ENCODE data around the gene BTBD9. TPM values are rescaled to one million over a fixed set of nuclear protein-coding genes. Genes with fewer than 3 reads are reported as not detected.

Gene BTBD9
- total and polyA plus RNA-seq, 7 experiments from 2014 or later = 12.7 to 58.8 (median 37.8) TPM

GRCh38 chr6:38161754-38162492, 477.8 kb downstream of the BTBD9 start:
- H3K36me3 Mint-ChIP-seq = peaks cover 0 to 30% (median 19%) of the 10 kb centered on the region in 5 donors
- ChIA-PET CTCF (no interaction called here), POLR2A (no interaction called here)
- DNase-seq (no peak), ATAC-seq (no peak)
- no peak overlapping the region for H3K27ac ChIP-seq (ENCODE audit: low read depth, low read length)
- peaks cover 0 to 9% (median 2%) of the 10 kb centered on the region in 11 donors for H3K9me3 Mint-ChIP-seq
- peaks cover 0 to 8% (median 0%) of the 10 kb centered on the region in 7 donors for H3K4me1 Mint-ChIP-seq
- H3K36me3 ChIP-seq (ENCODE audit: control insufficient read depth in 2 of 3, insufficient read depth in 3 of 3, low read length in 3 of 3) = no peaks in the 10 kb centered on the region
- H3K27me3 Mint-ChIP-seq = no peaks in the 10 kb centered on the region
- no peaks in the 10 kb centered on the region for H3K27me3 ChIP-seq (ENCODE audit: control insufficient read depth in 2 of 2, insufficient read depth in 2 of 2, low read length in 2 of 2)
- H3K4me3 Mint-ChIP-seq = peak overlapping the region in 1 of 10 donors; percentile 39
- peak overlapping the region in 3 of 9 donors; percentile 19 to 51 (median 31) for H3K27ac Mint-ChIP-seq
- H3K9me3 ChIP-seq (ENCODE audit: control insufficient read depth in 2 of 3, low read length in 3 of 3) = no peaks in the 10 kb centered on the region
- H3K4me1 ChIP-seq (ENCODE audit: control insufficient read depth in 2 of 2, insufficient read depth in 2 of 2, low read length in 2 of 2) = no peaks in the 10 kb centered on the region
- intact Hi-C loops (cut with micrococcal nuclease) = no loop called here
- no peak overlapping the region for H3K4me3 ChIP-seq (ENCODE audit: low read length)

- intact Hi-C loops (cut with micrococcal nuclease) = no loop called here
- Histone ChIP-seq H3K27ac (ENCODE audit: low read depth, low read length) (no peak overlapping the region), H3K36me3 (ENCODE audit: control insufficient read depth in 2 of 3, insufficient read depth in 3 of 3, low read length in 3 of 3) (no peaks in the 10 kb centered on the region), H3K4me1 (ENCODE audit: control insufficient read depth in 2 of 2, insufficient read depth in 2 of 2, low read length in 2 of 2) (no peaks in the 10 kb centered on the region), H3K27me3 (ENCODE audit: control insufficient read depth in 2 of 2, insufficient read depth in 2 of 2, low read length in 2 of 2) (no peaks in the 10 kb centered on the region), H3K9me3 (ENCODE audit: control insufficient read depth in 2 of 3, low read length in 3 of 3) (no peaks in the 10 kb centered on the region), H3K4me3 (ENCODE audit: low read length) (no peak overlapping the region)
- POLR2A ChIA-PET = no interaction called here
- Mint-ChIP-seq H3K36me3 (peaks cover 0 to 30% (median 19%) of the 10 kb centered on the region in 5 donors), H3K9me3 (peaks cover 0 to 9% (median 2%) of the 10 kb centered on the region in 11 donors), H3K4me1 (peaks cover 0 to 8% (median 0%) of the 10 kb centered on the region in 7 donors), H3K27me3 (no peaks in the 10 kb centered on the region), H3K27ac (peak overlapping the region in 1 of 9 donors; percentile 51), H3K4me3 (no peak overlapping the region)
- DNase-seq (no peak), ATAC-seq (no peak)
- CTCF ChIA-PET = no interaction called here
These were observed 478.4 kb downstream of the BTBD9 start for GRCh38 chr6:38161331-38161730.

- Mint-ChIP-seq H3K27me3 (no peaks in the 10 kb centered on the region), H3K27ac (peak overlapping the region in 1 of 9 donors; percentile 26), H3K4me1 (peaks cover 0 to 8% (median 0%) of the 10 kb centered on the region in 7 donors), H3K9me3 (peaks cover 0 to 9% (median 2%) of the 10 kb centered on the region in 11 donors), H3K36me3 (peaks cover 0 to 34% (median 23%) of the 10 kb centered on the region in 5 donors), H3K4me3 (no peak overlapping the region)
- Histone ChIP-seq H3K27ac (ENCODE audit: low read depth, low read length) (no peak overlapping the region), H3K4me3 (ENCODE audit: low read length) (no peak overlapping the region), H3K36me3 (ENCODE audit: control insufficient read depth in 2 of 3, insufficient read depth in 3 of 3, low read length in 3 of 3) (no peaks in the 10 kb centered on the region), H3K4me1 (ENCODE audit: control insufficient read depth in 2 of 2, insufficient read depth in 2 of 2, low read length in 2 of 2) (no peaks in the 10 kb centered on the region), H3K9me3 (ENCODE audit: control insufficient read depth in 2 of 3, low read length in 3 of 3) (no peaks in the 10 kb centered on the region), H3K27me3 (ENCODE audit: control insufficient read depth in 2 of 2, insufficient read depth in 2 of 2, low read length in 2 of 2) (no peaks in the 10 kb centered on the region)
- ATAC-seq = no peak
- ChIA-PET CTCF (no interaction called here), POLR2A (no interaction called here)
- intact Hi-C loops (cut with micrococcal nuclease) = no loop called here
- DNase-seq = no peak
These were observed 478.9 kb downstream of the BTBD9 start for GRCh38 chr6:38160831-38161230.

GRCh38 chr6:38159596-38159995, 480.1 kb downstream of the BTBD9 start:
- peaks cover 0 to 38% (median 28%) of the 10 kb centered on the region in 5 donors for H3K36me3 Mint-ChIP-seq
- ATAC-seq (no peak), DNase-seq (no peak)
- H3K27ac Mint-ChIP-seq = no peak overlapping the region
- H3K36me3 ChIP-seq (ENCODE audit: control insufficient read depth in 2 of 3, insufficient read depth in 3 of 3, low read length in 3 of 3) = no peaks in the 10 kb centered on the region
- ChIA-PET POLR2A (no interaction called here), CTCF (no interaction called here)
- H3K27ac ChIP-seq (ENCODE audit: low read depth, low read length) = no peak overlapping the region
- no peaks in the 10 kb centered on the region for H3K27me3 Mint-ChIP-seq
- no peak overlapping the region for H3K4me3 ChIP-seq (ENCODE audit: low read length)
- intact Hi-C loops (cut with micrococcal nuclease) = no loop called here
- no peaks in the 10 kb centered on the region for H3K9me3 ChIP-seq (ENCODE audit: control insufficient read depth in 2 of 3, low read length in 3 of 3)
- no peak overlapping the region for H3K4me3 Mint-ChIP-seq
- peaks cover 0 to 8% (median 2%) of the 10 kb centered on the region in 7 donors for H3K4me1 Mint-ChIP-seq
- H3K4me1 ChIP-seq (ENCODE audit: control insufficient read depth in 2 of 2, insufficient read depth in 2 of 2, low read length in 2 of 2) = no peaks in the 10 kb centered on the region
- H3K27me3 ChIP-seq (ENCODE audit: control insufficient read depth in 2 of 2, insufficient read depth in 2 of 2, low read length in 2 of 2) = no peaks in the 10 kb centered on the region
- peaks cover 0 to 9% (median 2%) of the 10 kb centered on the region in 11 donors for H3K9me3 Mint-ChIP-seq

- peaks cover 0 to 38% (median 28%) of the 10 kb centered on the region in 5 donors for H3K36me3 Mint-ChIP-seq
- peak overlapping the region in 1 of 9 donors; percentile 11 for H3K27ac Mint-ChIP-seq
- intact Hi-C loops (cut with micrococcal nuclease) = no loop called here
- ATAC-seq (no peak), DNase-seq (no peak)
- Histone ChIP-seq H3K9me3 (ENCODE audit: control insufficient read depth in 2 of 3, low read length in 3 of 3) (no peaks in the 10 kb centered on the region), H3K27me3 (ENCODE audit: control insufficient read depth in 2 of 2, insufficient read depth in 2 of 2, low read length in 2 of 2) (no peaks in the 10 kb centered on the region), H3K36me3 (ENCODE audit: control insufficient read depth in 2 of 3, insufficient read depth in 3 of 3, low read length in 3 of 3) (no peaks in the 10 kb centered on the region), H3K27ac (ENCODE audit: low read depth, low read length) (no peak overlapping the region), H3K4me3 (ENCODE audit: low read length) (no peak overlapping the region), H3K4me1 (ENCODE audit: control insufficient read depth in 2 of 2, insufficient read depth in 2 of 2, low read length in 2 of 2) (no peaks in the 10 kb centered on the region)
- H3K27me3 Mint-ChIP-seq = no peaks in the 10 kb centered on the region
- H3K4me3 Mint-ChIP-seq = no peak overlapping the region
- ChIA-PET CTCF (no interaction called here), POLR2A (no interaction called here)
- H3K9me3 Mint-ChIP-seq = peaks cover 0 to 9% (median 2%) of the 10 kb centered on the region in 11 donors
- H3K4me1 Mint-ChIP-seq = peaks cover 0 to 8% (median 2%) of the 10 kb centered on the region in 7 donors
These were observed 480.9 kb downstream of the BTBD9 start for GRCh38 chr6:38158762-38159350.

- Mint-ChIP-seq H3K9me3 (peaks cover 0 to 9% (median 2%) of the 10 kb centered on the region in 11 donors), H3K27ac (peak overlapping the region in 3 of 9 donors; percentile 12 to 76 (median 14)), H3K4me3 (no peak overlapping the region), H3K36me3 (peaks cover 0 to 38% (median 28%) of the 10 kb centered on the region in 5 donors), H3K27me3 (no peaks in the 10 kb centered on the region), H3K4me1 (peaks cover 0 to 8% (median 2%) of the 10 kb centered on the region in 7 donors)
- ChIA-PET CTCF (no interaction called here), POLR2A (no interaction called here)
- no peak overlapping the region for H3K4me3 ChIP-seq (ENCODE audit: low read length)
- peaks cover 0 to 8% (median 0%) of the 10 kb centered on the region in 3 experiments for H3K36me3 ChIP-seq (ENCODE audit: control insufficient read depth in 2 of 3, insufficient read depth in 3 of 3, low read length in 3 of 3)
- intact Hi-C loops (cut with micrococcal nuclease) = no loop called here
- H3K4me1 ChIP-seq (ENCODE audit: control insufficient read depth in 2 of 2, insufficient read depth in 2 of 2, low read length in 2 of 2) = no peaks in the 10 kb centered on the region
- H3K9me3 ChIP-seq (ENCODE audit: control insufficient read depth in 2 of 3, low read length in 3 of 3) = no peaks in the 10 kb centered on the region
- no peak overlapping the region for H3K27ac ChIP-seq (ENCODE audit: low read depth, low read length)
- ATAC-seq (no peak), DNase-seq (no peak)
- no peaks in the 10 kb centered on the region for H3K27me3 ChIP-seq (ENCODE audit: control insufficient read depth in 2 of 2, insufficient read depth in 2 of 2, low read length in 2 of 2)
These were observed 481.8 kb downstream of the BTBD9 start for GRCh38 chr6:38157905-38158304.

Measured in naive thymus-derived CD4-positive, alpha-beta T cell (primary cell).